IPS-15b (cell line): Measurements from ENCODE around the gene MACF1.

Experiments used
- H3K27me3 ChIP-seq: one replicate; pipeline ENCODE4 v1.6.1; 2013; ENCODE audit warnings: low read length; ENCODE audit not compliant: control insufficient read depth, insufficient read depth
- H3K36me3 ChIP-seq: one replicate; pipeline ENCODE4 v1.6.1; 2013; ENCODE audit warnings: low read length; ENCODE audit not compliant: control insufficient read depth, insufficient read depth
- H3K4me1 ChIP-seq: one replicate; pipeline ENCODE4 v1.6.1; 2013; ENCODE audit warnings: mild to moderate bottlenecking, low read length; ENCODE audit not compliant: control insufficient read depth, insufficient read depth
- H3K4me3 ChIP-seq: one replicate; pipeline ENCODE4 v1.5.1; 2013; ENCODE audit warnings: low read depth, low read length
- H3K9ac ChIP-seq: one replicate; pipeline ENCODE4 v1.6.1; 2013; ENCODE audit warnings: low read depth, mild to moderate bottlenecking, low read length
- H3K9me3 ChIP-seq: one replicate; pipeline ENCODE4 v1.6.1; 2013; ENCODE audit warnings: mild to moderate bottlenecking, low read length; ENCODE audit not compliant: control insufficient read depth, insufficient read depth

The MACF1 gene

DNA sequence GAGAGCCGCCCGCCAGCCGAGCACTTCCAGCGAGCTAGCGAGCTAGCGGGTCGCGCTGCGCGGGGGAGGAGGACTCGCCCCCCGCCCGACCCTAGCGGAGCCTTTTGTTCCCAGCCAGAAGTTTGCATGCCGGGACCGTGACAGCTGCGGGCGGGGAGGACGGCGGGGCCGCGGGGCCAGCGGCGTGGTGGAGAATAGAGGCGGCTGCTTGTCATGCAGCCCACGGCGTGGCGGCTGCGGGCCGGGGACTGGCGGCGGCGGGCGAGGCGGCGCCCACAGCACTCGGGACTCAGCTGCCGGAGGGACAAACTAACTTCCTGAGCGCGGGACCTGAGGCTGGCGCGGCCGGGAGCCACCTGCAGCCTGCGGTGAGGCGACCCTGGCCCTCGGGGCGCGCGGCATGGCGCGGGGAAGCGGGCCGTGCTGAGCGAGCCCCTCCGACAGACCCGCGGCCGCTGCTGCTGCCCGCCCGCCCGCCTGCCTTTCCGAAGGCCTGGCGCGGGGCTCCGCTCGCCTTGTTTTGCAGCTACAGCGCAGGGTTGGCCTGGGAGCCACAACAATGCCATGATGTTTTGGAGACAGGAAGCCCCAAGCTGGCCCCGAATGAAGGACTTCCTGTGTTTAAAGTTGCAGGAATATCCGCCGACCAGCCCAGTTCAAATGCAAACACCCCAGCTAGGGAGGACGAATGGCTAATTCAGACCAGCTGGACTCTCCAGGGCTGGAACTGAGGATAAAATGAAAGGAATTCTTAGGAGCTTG is 204.7 kb downstream of the MACF1 start:
- Histone ChIP-seq H3K9ac (peak overlapping the region; percentile 26), H3K27me3 (no peaks in the 10 kb centered on the region), H3K9me3 (no peaks in the 10 kb centered on the region), H3K4me1 (peaks cover 20% of the 10 kb centered on the region), H3K36me3 (peaks cover 3% of the 10 kb centered on the region), H3K4me3 (peak overlapping the region; percentile 49)

DNA sequence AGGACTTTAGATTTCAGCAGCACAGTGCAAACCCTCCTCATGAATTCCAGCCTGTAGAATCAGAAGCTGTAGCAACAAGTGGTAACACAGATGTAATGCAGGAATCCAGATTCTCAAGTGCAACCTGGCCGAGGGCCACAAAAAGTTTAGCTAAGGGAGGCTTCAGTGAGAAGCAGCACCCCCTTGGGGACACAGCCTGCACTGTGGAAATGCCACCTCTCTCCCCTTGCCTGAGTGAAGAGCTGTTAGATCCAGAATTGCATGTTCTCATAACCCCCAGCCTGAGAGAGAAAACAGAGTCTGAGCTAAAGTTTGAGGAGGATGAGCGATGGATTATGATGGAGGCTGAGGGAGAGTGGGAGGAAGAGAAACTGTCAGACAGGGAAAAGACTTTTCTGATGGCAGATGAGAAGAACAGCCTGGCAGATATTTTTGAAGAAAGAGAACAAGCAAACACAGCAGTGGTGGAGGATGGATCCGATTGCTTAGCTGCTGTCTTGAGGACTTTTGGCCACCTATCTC is 206.5 kb downstream of the MACF1 start:
- Histone ChIP-seq H3K4me1 (peaks cover 20% of the 10 kb centered on the region), H3K36me3 (peaks cover 4% of the 10 kb centered on the region), H3K4me3 (peak overlapping the region; percentile 18), H3K27me3 (no peaks in the 10 kb centered on the region), H3K9ac (no peak overlapping the region), H3K9me3 (no peaks in the 10 kb centered on the region)

DNA sequence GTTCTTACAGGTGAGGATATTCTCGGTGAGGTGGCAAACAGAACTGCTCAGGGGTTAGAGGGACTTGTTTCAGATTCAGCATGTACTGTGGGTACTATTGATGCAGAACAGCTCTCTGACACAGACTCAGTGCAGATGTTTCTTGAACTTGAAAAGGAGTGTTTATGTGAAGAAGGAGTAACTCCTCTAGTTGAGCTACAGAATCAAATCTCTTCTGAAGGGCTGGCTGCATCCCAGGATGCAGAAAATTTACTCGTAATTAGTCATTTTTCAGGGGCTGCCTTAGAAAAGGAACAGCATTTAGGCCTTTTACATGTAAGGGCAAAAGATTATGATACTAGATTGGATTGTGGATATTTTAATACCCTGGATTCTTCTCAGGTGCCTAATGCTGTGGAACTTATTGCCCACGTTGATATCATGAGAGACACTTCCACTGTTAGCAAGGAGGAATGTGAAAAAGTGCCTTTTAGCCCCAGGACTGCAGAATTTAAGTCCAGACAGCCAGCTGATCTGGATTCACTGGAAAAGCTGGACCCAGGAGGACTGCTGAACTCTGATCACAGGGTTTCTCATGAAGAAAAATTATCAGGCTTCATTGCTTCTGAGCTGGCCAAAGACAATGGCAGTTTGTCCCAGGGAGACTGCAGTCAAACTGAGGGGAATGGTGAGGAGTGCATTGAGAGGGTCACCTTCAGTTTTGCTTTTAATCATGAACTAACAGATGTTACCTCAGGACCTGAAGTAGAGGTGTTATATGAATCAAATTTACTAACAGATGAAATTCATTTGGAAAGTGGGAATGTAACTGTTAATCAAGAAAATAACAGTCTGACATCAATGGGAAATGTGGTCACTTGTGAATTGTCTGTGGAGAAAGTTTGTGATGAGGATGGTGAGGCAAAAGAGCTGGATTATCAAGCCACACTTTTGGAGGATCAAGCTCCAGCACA is 207.3 kb downstream of the MACF1 start:
- Histone ChIP-seq H3K4me3 (peak overlapping the region; percentile 18), H3K9ac (no peak overlapping the region)

DNA sequence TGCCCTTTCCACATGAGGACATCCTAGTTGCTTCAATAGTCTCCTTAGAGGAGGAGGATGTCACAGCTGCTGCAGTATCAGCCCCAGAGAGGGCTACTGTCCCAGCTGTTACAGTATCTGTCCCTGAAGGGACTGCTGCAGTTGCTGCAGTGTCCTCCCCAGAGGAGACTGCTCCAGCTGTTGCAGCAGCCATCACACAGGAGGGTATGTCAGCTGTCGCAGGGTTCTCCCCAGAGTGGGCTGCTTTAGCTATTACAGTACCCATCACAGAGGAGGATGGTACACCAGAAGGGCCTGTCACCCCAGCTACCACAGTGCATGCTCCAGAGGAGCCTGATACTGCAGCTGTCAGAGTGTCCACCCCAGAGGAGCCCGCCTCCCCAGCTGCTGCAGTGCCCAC is 208.4 kb downstream of the MACF1 start:
- Histone ChIP-seq H3K4me3 (no peak overlapping the region), H3K9me3 (no peaks in the 10 kb centered on the region), H3K36me3 (peaks cover 4% of the 10 kb centered on the region), H3K9ac (no peak overlapping the region), H3K4me1 (peaks cover 17% of the 10 kb centered on the region), H3K27me3 (no peaks in the 10 kb centered on the region)

More for the DNA sequence above, 207.3 kb downstream of the MACF1 start:
- Histone ChIP-seq H3K36me3 (peaks cover 4% of the 10 kb centered on the region), H3K4me1 (peaks cover 20% of the 10 kb centered on the region), H3K27me3 (no peaks in the 10 kb centered on the region), H3K9me3 (no peaks in the 10 kb centered on the region)

DNA sequence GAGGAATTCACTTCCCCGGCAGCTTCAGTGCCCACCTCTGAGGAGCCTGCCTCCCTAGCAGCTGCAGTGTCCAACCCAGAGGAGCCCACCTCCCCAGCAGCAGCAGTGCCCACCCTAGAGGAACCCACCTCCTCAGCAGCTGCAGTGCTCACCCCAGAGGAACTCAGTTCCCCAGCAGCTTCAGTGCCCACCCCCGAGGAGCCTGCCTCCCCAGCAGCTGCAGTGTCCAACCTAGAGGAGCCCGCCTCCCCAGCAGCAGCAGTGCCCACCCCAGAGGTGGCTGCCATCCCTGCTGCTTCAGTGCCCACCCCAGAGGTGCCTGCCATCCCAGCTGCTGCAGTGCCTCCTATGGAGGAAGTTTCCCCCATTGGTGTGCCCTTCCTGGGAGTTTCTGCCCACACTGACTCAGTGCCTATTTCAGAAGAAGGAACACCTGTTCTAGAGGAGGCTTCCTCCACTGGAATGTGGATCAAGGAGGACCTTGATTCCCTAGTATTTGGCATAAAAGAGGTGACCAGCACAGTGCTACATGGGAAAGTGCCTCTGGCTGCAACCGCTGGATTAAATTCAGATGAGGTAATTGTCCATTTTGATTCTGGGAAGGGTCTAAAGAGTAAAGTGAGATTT is 209.5 kb downstream of the MACF1 start:
- Histone ChIP-seq H3K9me3 (no peaks in the 10 kb centered on the region), H3K36me3 (peaks cover 4% of the 10 kb centered on the region), H3K9ac (no peak overlapping the region), H3K4me1 (peaks cover 17% of the 10 kb centered on the region), H3K27me3 (no peaks in the 10 kb centered on the region), H3K4me3 (no peak overlapping the region)

DNA sequence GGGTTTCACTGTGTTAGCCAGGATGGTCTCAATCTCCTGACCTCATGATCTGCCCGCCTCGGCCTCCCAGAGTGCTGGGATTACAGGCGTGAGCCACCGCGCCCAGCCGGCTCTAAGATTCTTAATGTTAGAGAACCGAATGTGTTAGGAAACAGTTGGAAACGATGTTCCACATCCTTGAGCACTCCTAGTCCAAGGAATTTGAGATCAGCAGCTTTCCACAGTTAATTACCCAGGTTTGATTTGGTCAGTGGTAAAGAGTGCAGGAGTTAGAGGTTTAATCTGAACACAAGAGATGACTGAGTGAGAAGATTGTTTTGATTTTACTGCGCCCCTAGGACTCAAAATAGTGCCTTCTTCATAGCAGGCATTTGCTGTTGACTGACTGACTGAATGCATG is 211.1 kb downstream of the MACF1 start:
- no peaks in the 10 kb centered on the region for H3K9me3 ChIP-seq
- H3K27me3 ChIP-seq: no peaks in the 10 kb centered on the region
- H3K4me1 ChIP-seq: peaks cover 10% of the 10 kb centered on the region
- H3K9ac ChIP-seq: no peak overlapping the region
- H3K4me3 ChIP-seq: no peak overlapping the region
- peaks cover 4% of the 10 kb centered on the region for H3K36me3 ChIP-seq

DNA sequence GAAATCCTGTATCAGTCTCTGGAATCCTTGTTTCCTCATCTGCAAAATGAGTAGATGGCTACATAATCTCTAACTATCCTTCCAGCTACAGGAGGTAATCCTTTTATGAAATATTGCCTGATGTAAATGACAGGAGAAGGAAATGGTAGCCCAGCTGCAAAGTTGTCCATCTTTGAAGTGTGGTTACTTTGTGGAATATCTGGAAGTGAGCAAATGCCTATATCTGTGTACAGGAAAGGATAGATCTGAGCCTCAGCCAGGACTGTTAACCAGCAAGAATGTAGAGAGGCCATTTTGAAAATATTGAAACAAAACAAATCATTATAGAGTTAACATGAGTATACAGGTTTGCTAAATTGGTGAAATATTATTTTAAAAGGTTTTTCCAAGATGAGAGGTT is 212.1 kb downstream of the MACF1 start:
- H3K36me3 ChIP-seq: peaks cover 4% of the 10 kb centered on the region
- no peaks in the 10 kb centered on the region for H3K27me3 ChIP-seq
- no peak overlapping the region for H3K9ac ChIP-seq
- no peaks in the 10 kb centered on the region for H3K9me3 ChIP-seq
- H3K4me3 ChIP-seq: no peak overlapping the region
- H3K4me1 ChIP-seq: peaks cover 2% of the 10 kb centered on the region

DNA sequence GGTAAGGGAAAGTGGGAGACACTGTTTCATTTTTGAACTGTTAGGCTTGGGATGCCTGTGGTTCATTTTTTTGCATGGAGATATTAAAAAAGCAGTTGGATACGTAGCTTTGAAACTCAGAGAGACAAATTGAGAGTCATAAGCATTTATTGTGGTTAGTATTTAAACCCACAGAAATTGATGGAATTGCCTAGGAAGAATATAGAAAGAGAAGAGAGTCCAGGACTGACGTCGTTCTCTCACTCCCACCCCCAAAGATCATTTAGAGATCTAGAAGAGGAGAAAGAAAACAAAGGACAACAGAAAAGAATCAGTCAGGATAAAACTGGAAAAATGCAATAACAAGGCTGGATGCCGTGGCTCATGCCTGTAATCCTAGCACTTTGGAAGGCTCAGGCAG is 213.7 kb downstream of the MACF1 start:
- Histone ChIP-seq H3K4me1 (peaks cover 2% of the 10 kb centered on the region), H3K36me3 (peaks cover 4% of the 10 kb centered on the region)

DNA sequence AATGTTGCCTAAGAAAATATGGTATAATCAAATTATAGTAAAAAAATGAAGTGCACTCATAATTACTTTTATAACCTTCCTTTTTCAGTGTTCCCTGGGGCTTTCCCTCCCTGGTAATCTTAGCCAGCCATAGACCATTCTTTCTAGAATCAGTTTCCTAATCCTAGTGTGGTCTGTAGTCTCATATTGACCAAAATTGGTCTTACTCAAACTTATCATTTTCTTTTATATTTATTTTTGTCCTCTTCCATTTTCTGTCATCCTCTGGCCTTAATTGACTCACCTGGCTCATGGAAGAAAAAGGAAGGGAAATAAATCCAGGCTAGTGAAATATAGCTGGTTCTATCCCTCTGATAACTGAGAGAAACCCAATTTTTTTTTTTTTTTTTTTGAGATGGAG is 216.0 kb downstream of the MACF1 start:
- peaks cover 7% of the 10 kb centered on the region for H3K36me3 ChIP-seq
- H3K9me3 ChIP-seq: no peaks in the 10 kb centered on the region
- no peaks in the 10 kb centered on the region for H3K4me1 ChIP-seq
- H3K27me3 ChIP-seq: no peaks in the 10 kb centered on the region
- no peak overlapping the region for H3K4me3 ChIP-seq
- no peak overlapping the region for H3K9ac ChIP-seq

More for the DNA sequence above, 213.7 kb downstream of the MACF1 start:
- Histone ChIP-seq H3K9me3 (no peaks in the 10 kb centered on the region), H3K9ac (no peak overlapping the region), H3K27me3 (no peaks in the 10 kb centered on the region), H3K4me3 (no peak overlapping the region)

DNA sequence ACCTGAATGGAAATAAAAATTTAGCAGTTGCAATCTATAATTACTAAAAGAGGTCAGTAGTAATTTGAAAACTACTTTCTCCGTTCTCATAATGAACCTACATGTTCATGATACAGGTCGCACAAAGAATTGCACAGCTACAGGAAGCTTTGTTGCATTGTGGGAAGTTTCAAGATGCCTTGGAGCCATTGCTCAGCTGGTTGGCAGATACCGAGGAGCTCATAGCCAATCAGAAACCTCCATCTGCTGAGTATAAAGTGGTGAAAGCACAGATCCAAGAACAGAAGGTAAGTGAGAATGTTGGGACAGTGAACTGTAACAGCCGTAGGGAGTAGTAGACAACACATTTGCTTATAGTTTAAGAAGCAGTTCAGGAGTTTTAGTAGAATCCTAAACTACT is 218.1 kb downstream of the MACF1 start:
- H3K27me3 ChIP-seq: no peaks in the 10 kb centered on the region
- peaks cover 7% of the 10 kb centered on the region for H3K36me3 ChIP-seq

DNA sequence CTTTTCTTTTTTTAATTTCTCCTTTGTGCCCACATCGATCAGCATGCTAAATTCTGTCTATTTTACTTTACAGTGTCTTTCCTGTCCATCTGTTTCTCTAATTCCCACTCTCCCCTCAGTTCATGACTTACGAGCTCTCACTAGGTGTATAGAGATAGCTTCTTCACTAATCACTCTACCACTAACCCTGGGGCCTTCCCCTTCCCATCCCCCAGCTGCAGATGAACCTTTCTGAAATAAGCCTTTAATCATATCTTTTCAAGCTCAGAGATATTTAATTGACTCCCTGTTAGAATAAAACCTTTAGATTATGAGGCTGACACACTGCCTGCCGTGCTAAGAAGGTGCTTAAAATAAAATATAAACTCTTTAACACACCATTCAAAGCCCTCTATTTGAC is 220.7 kb downstream of the MACF1 start:
- Histone ChIP-seq H3K9me3 (no peaks in the 10 kb centered on the region), H3K36me3 (peaks cover 7% of the 10 kb centered on the region), H3K9ac (no peak overlapping the region), H3K27me3 (no peaks in the 10 kb centered on the region), H3K4me1 (no peaks in the 10 kb centered on the region), H3K4me3 (no peak overlapping the region)

More for the DNA sequence above, 218.1 kb downstream of the MACF1 start:
- no peaks in the 10 kb centered on the region for H3K4me1 ChIP-seq
- H3K9ac ChIP-seq: no peak overlapping the region
- no peak overlapping the region for H3K4me3 ChIP-seq
- H3K9me3 ChIP-seq: no peaks in the 10 kb centered on the region
